Measurements from ENCODE around the gene RAD51AP2.
"Not testable (repeated sequence)": the region's sequence is repeated elsewhere in the genome, so short reads cannot be mapped to it uniquely, and the experiment has no call there.

Gene RAD51AP2

DNA sequence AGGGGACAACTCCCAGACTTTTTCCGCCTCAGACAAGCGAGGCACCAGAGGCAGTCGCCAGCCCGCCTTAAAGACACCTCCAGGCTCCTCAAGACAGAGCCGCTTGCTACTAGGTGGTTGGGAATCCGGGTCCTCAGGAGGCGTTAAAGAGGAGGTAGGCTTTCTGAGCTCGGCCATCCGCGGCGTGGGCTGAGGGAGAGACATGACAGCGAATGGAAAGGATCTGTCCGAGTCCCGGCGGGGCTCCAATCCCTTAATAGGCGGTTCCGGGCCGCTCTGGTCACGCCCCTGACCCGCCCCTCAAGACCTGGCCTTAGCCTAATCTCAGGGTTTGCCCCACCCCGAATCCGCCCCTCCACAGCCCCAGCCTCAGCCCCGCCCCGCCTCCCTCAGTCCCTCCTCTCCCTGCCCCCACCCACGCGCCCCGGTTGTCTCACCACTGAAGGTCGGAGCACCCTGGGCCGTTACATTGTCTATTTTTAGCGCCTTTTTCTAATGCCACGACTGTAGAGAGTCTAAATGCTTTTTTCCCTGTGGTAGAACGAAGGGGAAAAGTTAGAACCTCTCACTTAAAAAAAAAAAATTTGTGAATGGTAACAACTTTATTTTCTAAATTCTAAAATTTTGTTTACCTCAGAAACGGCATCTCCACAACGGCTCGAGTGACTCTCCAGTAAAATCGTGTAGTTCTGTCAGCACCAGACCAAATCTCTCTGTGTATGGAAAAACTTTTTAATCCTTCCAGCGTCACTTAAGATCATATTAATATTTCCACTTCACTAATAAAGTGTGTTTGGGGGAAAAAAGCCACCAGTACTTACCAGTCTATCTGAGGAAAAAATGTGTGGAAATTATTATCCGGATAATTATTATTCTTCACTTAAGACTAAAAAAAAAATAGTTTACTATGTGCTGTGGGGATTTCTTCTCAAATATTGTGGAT is at the start of gene RAD51AP2:
Gene RAD51AP2, minus strand, starts transcription at position 229 of the 943 bp plus-strand sequence. Its CDS starts 25 bp downstream, at position 204.
- no peak for FAIRE-seq

DNA sequence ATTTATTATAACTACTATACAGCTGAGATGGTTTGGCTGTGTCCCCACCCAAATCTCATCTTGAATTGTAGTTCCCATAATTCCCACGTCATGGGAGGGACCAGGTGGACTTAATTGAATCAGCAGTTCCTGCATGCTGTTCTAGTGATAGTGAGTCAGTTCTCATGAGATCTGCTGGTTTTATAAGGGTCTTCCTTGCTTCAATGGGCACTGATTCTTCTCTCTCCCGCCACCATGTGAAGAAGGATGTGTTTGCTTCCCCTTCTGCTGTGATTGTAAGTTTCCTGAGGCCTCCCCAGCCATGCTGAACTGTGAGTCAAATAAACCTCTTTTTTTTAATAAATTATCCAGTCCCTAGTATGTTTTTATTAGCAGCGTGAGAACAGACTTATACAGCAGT is 47.5 kb upstream of the RAD51AP2 start:
- FAIRE-seq = not testable (repeated sequence)

DNA sequence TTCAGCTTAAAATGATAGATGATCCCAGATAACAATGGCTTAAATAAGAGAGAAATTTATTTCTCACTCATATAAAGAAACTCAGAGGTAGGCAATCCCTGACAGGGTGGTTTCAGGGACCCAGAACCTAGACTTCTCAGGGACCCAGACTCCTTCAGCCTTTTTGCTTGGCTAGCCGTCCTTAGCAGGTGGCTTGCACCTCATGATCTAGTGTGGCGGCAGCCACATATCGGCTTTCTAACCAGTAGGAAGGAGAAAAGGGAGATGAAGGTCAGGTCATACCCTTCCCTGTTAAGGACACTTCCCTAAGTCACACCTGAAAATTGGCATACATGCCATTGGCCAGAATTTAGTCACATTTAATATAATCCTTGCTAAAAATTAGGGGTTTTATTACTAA is 40.6 kb upstream of the RAD51AP2 start:
- FAIRE-seq = no peak

DNA sequence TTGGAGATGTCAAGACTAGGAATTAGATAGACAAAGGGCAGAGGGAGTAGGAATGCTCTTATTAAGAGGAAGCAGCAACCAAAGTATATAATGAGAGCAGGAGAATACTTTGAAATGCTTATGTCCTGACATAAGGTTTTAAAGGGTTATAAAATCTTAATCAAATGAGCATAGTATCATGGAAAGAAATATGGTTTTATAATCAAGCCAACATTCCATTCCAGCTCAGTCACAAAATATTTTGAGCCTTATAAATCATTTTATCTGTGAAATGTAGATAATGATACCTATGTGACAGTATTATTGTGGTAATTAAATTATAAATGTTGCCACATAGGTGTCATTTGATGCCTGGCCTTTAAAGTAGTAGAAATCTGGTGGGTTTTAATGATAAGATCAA is 39.8 kb upstream of the RAD51AP2 start:
- FAIRE-seq = no peak

GRCh38 chr2:17557596-17557995 is 39.4 kb upstream of the RAD51AP2 start:
- FAIRE-seq = no peak

- FAIRE-seq = no peak
Measured at GRCh38 chr2:17555150-17555549, 36.9 kb upstream of the RAD51AP2 start.

GRCh38 chr2:17550907-17551306 is 32.7 kb upstream of the RAD51AP2 start:
- no peak for FAIRE-seq

GRCh38 chr2:17547737-17548136 is 29.5 kb upstream of the RAD51AP2 start:
- FAIRE-seq = no peak

- no peak for FAIRE-seq
Measured at GRCh38 chr2:17547237-17547636, 29.0 kb upstream of the RAD51AP2 start.

DNA sequence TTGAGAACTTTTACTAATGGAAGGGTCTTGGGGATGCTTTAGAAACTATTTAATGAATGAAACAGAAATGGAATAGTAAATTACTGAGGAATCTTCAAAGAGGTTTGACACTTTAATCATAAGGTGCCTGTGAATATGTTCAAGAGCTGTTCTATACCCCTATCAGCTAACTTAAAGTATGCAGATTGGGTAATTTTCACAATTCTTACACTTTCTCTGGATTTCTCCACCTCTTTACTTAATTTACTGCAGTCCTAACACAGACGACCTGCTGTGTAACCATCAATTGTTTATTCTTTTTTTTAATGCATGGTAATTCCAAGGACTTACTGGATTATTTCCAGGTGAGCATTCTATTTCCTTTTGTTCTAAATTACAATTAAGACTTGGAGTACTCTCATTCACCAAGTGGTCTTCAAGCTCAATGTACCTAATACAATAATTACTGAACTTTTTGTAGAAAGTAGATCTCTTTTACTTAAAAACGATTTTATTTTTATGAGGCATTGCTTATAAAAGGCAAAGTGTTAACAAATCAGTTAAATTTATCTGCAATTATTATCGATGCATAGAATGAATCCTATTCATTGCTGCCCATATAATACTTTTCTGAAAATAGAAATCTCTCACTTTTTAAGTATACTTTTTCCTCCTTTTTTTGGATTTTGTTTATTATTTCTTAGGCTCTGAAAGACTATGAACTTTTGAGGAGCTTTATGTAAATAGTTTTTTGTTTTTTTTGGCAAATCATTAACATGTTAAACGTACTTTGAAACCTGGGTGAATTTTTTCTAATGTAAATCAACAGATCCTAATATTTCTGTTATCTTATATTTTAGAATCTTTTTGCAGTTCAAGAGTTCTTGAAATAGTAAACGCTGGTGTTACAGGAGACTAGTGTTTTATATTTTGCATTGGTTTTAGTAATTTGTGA is 27.7 kb upstream of the RAD51AP2 start:
- no peak for FAIRE-seq

- no peak for FAIRE-seq
Measured at GRCh38 chr2:17544256-17544655, 26.0 kb upstream of the RAD51AP2 start.

DNA sequence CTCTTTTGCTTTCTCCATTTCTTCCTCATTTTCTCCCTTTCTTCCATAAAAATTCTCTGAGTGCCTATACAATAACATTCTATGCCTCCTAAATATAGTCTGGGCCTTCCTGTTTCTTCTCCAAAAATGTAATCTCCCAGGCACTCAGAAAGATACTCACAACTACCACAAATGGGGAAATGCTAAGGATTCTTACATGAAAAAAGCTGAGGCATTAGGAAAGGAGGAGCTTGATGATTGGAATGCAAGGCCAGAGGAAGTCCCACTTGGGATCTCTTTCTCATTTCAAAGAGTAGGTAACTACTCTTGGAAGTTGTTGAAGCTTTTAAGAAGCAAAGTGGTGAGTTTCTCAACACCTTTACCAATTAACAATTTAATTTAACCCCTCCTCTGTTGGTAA is 25.6 kb upstream of the RAD51AP2 start:
- no peak for FAIRE-seq

GRCh38 chr2:17543131-17543660 is 25.0 kb upstream of the RAD51AP2 start:
- FAIRE-seq = no peak

GRCh38 chr2:17542471-17542870 is 24.2 kb upstream of the RAD51AP2 start:
- FAIRE-seq = no peak

GRCh38 chr2:17541531-17541950 is 23.3 kb upstream of the RAD51AP2 start:
- FAIRE-seq = no peak

GRCh38 chr2:17540813-17541530 is 22.7 kb upstream of the RAD51AP2 start:
- no peak for FAIRE-seq

GRCh38 chr2:17540093-17540812 is 22.0 kb upstream of the RAD51AP2 start, which contains the start of gene VSNL1:
VSNL1 (plus strand) TSS chr2:17540696; CDS start chr2:17592075, 51,379 bp downstream.
- no peak for FAIRE-seq

GRCh38 chr2:17539611-17540092 is 21.4 kb upstream of the RAD51AP2 start:
- FAIRE-seq = no peak

DNA sequence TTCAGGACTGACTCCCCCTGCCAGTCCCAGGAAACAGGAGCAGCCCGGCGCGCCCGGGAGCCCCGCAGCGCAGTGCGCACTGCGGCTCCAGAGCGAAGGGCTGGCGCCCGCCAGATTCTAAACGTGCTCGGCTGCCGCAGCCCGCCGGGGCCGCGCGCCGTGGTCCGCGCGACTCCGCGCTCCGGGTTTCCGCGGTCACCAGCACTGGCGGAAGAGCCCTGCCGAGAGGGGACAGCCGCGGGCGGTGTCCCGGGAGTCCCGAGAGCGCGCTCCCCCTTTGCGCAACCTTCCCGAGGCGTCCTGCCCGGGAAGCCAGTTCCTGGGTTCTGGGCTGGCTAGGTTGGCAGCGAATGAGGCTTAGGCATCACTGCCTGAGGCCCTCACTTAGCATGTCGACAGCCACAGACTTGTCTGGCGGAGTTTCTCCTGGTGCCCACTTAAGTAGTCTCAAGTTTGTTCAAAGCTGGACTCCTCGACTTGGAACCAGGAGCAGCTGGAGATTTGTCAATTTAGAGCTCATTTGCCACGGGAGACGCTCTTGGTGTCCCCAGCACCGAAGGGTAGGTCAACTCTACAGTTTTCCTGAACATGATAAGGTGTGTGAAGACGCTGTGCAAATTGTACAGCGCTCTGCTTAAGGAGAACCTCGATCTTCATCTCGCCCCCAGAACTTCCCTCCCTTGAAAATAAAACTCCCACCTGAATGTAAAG is 20.8 kb upstream of the RAD51AP2 start:
- no peak for FAIRE-seq

- no peak for FAIRE-seq
Measured at GRCh38 chr2:17538022-17538843, 20.0 kb upstream of the RAD51AP2 start.

Data from colon (tissue), 2 donors.